Fibroblast of pulmonary artery (primary cell): ENCODE results near the gene RAB7B.
A peak's percentile ranks its signal among the peaks of the same experiment; 100 is the strongest.

Source experiments
- DNase-seq: peaks from one replicate; pipeline ENCODE4 v3.0.0-alpha.2; 2010; ENCODE audit warnings: low read depth
- H3K4me3 ChIP-seq: replicated peaks from 2 replicates; pipeline ENCODE4 v1.5.1; 2011; ENCODE audit warnings: low read depth, mild to moderate bottlenecking, control low read depth, low read length, moderate library complexity
- CTCF ChIP-seq: IDR thresholded peaks from 2 replicates; pipeline ENCODE4 v1.5.1; 2011; ENCODE audit warnings: mild to moderate bottlenecking, control low read depth, low read length, inconsistent platforms; ENCODE audit errors: missing control alignments

The RAB7B gene

GRCh38 chr1:205936846-205937586, 66.2 kb downstream of the RAB7B start:
- TF ChIP-seq CTCF: no peak
- DNase-seq: peak; percentile 71

DNA sequence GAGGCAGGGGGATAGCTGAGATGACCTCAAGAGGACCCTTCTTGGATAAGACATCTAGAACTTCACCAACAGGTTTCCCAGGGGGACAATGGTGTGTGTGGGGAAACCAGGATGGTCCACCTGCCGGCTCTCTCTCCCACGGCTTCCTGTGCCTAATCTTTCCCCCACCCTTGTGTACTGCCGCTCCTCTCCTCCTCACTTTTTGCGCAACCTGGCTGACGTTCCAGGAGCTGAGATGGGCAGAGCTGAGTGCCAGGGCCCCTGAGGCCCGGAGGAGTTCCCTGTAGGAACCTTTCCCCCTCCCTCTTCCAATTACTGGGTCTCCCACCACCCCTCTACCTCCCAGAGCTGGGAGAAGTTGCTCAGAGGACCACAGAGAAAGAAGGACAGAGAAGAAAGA, 66.9 kb downstream of the RAB7B start:
- no peak overlapping the region for H3K4me3 ChIP-seq
- TF ChIP-seq CTCF: no peak
- peak; percentile 39 for DNase-seq

More at GRCh38 chr1:205936846-205937586, 66.2 kb downstream of the RAB7B start:
- no peak overlapping the region for H3K4me3 ChIP-seq

GRCh38 chr1:205935869-205936268, 67.3 kb downstream of the RAB7B start:
- no peak for DNase-seq
- TF ChIP-seq CTCF: no peak
- no peak overlapping the region for H3K4me3 ChIP-seq

DNA sequence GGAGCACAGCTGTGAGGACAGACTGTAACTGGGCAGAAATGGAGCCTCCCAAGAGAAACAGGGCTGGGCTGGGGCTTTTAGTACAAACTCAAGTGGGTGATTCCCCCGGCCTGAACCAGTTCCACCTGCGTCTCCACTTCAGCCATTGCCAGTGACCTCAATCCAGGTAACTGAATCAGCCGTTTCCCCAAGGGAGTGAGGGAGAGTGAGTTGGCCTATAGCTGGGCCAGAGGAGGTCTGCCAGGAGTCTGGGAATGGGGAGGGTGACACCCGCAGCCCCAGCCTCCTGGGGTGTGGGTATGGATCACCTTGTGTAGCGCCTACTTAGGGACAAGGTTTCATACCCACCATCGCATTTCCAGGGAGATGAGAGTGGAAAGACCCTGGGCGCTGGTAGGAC, 68.4 kb downstream of the RAB7B start:
- no peak for TF ChIP-seq CTCF
- no peak for DNase-seq
- H3K4me3 ChIP-seq: no peak overlapping the region

DNA sequence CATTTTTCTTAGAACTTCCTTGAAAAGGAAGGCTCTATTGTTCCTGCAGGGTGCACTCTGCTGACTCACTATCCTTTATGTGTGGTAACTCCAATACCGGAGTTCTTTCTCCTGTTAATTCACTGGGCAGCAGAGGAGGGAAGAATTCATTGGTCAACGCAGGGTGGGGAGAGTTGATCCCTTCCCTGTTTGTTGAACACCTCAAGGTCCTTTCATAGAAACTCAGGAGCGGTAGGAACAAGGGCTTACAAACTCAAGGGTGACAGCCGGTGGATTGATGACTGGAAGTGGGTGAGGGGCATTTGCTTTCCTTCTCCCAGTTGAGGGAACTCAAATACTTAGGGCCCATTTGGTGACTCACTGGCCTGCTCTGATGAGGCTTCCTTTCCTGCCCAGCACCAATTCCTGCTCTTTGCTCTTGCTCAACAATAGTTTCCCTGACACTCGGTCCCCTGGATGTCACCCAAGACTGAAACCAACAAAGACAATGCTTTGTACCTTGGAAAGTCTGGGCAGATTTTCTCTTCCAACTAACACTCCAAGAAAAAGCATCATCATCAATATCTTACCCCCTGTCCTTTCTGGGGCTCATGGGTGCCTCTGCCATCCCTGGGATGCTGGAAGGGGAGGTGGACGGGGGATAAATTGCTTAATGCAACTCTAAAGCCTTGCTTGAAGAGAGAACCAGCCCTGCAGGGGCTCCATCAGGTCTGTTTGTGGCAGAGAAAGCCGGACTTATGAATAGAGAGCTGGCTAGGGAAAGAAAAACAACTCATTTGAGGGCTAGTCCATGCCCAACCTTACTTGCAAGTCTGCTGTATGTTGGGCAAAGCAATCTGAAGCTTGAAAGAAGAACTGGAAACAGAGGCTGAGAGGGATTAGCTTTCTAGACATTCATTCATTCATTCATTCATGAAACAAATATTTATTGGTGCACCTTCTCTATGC, 69.2 kb downstream of the RAB7B start:
- DNase-seq: peak; percentile 84
- no peak overlapping the region for H3K4me3 ChIP-seq
- TF ChIP-seq CTCF: peak; percentile 2

GRCh38 chr1:205932776-205933175, 70.4 kb downstream of the RAB7B start:
- H3K4me3 ChIP-seq: no peak overlapping the region
- DNase-seq: no peak
- no peak for TF ChIP-seq CTCF
